Measurements from ENCODE around the gene TMEM204.

Gene TMEM204

DNA sequence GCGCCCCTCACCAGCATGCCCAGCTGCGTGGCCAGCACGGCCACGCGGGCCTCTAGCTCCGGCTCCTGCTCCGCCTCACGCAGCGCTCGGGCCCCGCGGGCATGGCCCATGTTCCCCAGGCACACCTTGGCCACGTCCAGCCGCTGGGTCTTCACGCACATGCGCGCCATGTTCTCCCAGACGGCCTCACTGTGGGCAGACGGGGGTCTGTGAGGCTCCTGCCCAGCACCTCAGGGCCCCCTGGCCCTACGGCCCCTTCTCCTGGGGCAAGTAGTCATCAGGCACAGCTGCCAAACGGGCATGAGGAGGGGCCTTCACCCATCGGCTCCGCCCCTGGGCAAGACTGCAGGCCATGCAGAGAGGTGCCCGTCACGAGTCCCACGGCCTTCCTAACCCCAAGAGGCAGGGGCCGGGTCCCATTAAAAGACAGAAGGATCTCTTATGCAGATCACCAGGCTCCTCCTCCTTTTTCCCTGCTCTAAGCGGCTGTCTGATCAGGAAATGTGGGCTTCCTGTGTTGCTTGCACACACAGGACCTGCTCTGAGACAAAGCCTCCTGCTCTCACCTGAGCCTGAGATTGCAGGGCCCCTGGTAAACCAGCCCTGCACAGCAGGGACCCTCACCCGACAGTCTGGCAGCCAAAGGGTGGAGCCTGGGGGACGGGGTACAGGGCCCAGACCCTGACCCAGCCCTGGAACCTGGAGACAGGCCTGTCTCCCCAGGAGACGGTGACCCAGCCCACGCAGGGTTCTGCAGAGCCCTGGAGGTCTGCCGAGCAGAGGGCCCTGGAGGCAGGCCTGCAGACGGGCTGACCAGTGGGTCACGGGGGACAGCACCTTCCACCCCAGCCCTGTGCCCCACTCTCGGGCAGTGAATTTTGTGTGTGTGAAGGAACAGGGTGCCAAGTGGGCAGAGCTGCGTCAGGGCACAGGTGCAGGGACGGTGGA lies 6.6 kb upstream of the TMEM204 start:
- DNase-seq (ENCODE audit: low read depth) = no peak
- H3K4me3 ChIP-seq (ENCODE audit: control insufficient read depth, low read depth, low read length) = no peak overlapping the region

GRCh38 chr16:1527836-1528811 lies 5.3 kb upstream of the TMEM204 start:
- peak; percentile 64 for DNase-seq (ENCODE audit: low read depth)
- H3K4me3 ChIP-seq (ENCODE audit: control insufficient read depth, low read depth, low read length) = no peak overlapping the region
- TF ChIP-seq, protein P1, sequence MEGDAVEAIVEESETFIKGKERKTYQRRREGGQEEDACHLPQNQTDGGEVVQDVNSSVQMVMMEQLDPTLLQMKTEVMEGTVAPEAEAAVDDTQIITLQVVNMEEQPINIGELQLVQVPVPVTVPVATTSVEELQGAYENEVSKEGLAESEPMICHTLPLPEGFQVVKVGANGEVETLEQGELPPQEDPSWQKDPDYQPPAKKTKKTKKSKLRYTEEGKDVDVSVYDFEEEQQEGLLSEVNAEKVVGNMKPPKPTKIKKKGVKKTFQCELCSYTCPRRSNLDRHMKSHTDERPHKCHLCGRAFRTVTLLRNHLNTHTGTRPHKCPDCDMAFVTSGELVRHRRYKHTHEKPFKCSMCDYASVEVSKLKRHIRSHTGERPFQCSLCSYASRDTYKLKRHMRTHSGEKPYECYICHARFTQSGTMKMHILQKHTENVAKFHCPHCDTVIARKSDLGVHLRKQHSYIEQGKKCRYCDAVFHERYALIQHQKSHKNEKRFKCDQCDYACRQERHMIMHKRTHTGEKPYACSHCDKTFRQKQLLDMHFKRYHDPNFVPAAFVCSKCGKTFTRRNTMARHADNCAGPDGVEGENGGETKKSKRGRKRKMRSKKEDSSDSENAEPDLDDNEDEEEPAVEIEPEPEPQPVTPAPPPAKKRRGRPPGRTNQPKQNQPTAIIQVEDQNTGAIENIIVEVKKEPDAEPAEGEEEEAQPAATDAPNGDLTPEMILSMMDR (conservative IDR thresholded peaks at IDR 0.05; ENCODE audit: control insufficient read depth, insufficient read depth, low read depth, low read length) = no peak

More for the DNA sequence above, 6.6 kb upstream of the TMEM204 start:
- TF ChIP-seq, protein P1 (conservative IDR thresholded peaks at IDR 0.05; ENCODE audit: control insufficient read depth, insufficient read depth, low read depth, low read length) = no peak

DNA sequence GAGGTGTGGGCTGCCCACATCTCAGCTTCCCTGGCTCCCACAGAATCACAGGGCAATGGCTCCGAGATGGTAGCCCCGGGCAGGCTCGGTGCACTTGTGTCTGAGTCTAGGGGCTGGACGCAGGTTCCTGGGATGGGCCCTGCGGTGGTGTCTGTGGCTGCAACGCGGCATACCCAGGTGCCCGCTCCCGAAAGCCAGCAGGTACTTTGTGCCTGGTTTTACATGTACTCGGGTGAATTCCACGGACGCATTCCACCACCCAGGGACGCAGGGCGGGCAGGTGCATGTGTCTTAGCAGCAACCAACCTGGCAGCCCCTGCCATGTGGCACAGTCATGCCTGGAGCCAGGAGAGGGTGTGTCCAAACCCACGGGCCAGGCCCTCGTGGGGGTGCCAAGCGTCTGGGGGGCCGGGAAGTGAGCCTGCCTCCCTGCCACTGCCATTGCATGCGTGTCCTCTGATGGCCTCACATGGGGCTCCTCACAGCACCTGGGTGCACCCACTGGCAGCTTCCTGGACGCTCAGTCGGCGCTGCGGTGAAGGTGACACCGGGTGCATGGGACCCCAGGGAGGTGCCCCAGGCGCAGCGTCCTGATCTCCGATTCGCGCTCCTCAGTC lies 4.4 kb upstream of the TMEM204 start:
- DNase-seq (ENCODE audit: low read depth) = no peak
- TF ChIP-seq, protein P1 (conservative IDR thresholded peaks at IDR 0.05; ENCODE audit: control insufficient read depth, insufficient read depth, low read depth, low read length) = no peak
- no peak overlapping the region for H3K4me3 ChIP-seq (ENCODE audit: control insufficient read depth, low read depth, low read length)

- no peak for DNase-seq (ENCODE audit: low read depth)
- TF ChIP-seq, protein P1 (conservative IDR thresholded peaks at IDR 0.05; ENCODE audit: control insufficient read depth, insufficient read depth, low read depth, low read length) = no peak
- no peak overlapping the region for H3K4me3 ChIP-seq (ENCODE audit: control insufficient read depth, low read depth, low read length)
Observed at GRCh38 chr16:1530349-1530882, 3.0 kb upstream of the TMEM204 start.

GRCh38 chr16:1530883-1531637 lies 2.4 kb upstream of the TMEM204 start:
- H3K4me3 ChIP-seq (ENCODE audit: control insufficient read depth, low read depth, low read length) = no peak overlapping the region
- DNase-seq (ENCODE audit: low read depth) = peak; percentile 90
- TF ChIP-seq, protein P1 (conservative IDR thresholded peaks at IDR 0.05; ENCODE audit: control insufficient read depth, insufficient read depth, low read depth, low read length) = no peak
